ENCODE measurements around the gene TRABD2B.

TRABD2B gene

DNA sequence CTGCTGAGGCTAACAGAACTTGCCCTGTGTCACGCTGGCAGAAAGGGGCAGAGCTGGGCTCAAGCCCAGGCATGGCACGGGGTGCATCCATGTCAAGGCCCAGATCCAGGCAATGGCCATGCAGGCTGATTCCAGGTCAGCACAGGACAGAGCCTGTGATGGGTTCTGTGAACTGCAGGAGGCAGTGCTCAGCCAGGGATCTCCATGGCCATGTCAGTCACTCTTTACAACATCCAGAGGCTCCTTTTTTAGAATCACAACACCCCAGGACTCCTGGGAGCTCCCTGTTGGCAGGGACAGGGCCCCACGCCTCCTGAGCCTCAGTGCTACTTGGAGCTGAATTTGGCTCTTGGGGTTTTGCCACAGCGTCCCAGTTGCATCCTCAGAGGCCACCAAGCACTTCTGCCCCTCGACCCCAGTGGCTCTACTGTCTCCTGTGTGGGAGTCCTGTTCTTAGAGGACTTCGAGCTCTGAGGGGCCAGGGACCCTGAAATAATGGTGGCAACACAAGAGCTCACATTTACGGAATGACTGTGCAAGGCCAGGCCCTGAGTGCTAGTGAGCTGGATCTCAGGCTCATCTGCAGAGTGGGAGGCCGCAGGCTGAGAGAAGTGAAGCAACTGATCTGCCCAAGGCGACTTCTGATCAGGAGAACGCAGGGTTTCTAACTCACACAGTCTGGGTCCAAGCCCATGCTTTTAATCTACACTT, 211.5 kb downstream of the TRABD2B start:
- no peak for TF ChIP-seq CTCF (IDR thresholded peaks at IDR 0.05; ENCODE audit: insufficient read depth, low read length, poor library complexity, severe bottlenecking)
- H3K27me3 ChIP-seq (replicated peaks; ENCODE audit: control insufficient read depth, insufficient read depth, low read length): peaks cover 2% of the 10 kb centered on the region
- H3K36me3 ChIP-seq (ENCODE audit: control insufficient read depth, insufficient read depth, low read length): no peaks in the 10 kb centered on the region
- H3K4me3 ChIP-seq (replicated peaks; ENCODE audit: low read depth, low read length): no peak overlapping the region
- no peak for DNase-seq (ENCODE audit: extremely low read depth, insufficient read length)

GRCh38 chr1:47785118-47785517, 212.1 kb downstream of the TRABD2B start:
- Histone ChIP-seq H3K27me3 (replicated peaks; ENCODE audit: control insufficient read depth, insufficient read depth, low read length) (peaks cover 2% of the 10 kb centered on the region), H3K4me3 (replicated peaks; ENCODE audit: low read depth, low read length) (no peak overlapping the region), H3K36me3 (ENCODE audit: control insufficient read depth, insufficient read depth, low read length) (no peaks in the 10 kb centered on the region)
- no peak for TF ChIP-seq CTCF (IDR thresholded peaks at IDR 0.05; ENCODE audit: insufficient read depth, low read length, poor library complexity, severe bottlenecking)
- DNase-seq (ENCODE audit: extremely low read depth, insufficient read length): no peak

DNA sequence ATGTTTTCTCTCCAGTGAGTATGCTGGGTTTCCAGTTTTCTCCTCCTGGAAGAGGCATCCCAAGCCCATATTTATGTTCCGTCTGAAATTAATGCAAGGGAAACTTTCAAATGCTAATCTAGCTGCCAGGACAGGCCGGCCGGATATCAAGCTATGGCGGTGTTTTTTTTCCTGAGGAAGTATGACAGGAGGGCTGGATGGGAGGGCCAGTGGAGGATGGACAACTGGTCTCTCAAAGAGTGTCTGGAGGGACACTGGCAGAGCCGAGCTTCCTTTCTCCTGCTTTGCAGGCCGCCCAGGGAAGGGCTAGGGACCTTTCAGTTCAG, 212.7 kb downstream of the TRABD2B start:
- no peak for DNase-seq (ENCODE audit: extremely low read depth, insufficient read length)
- no peaks in the 10 kb centered on the region for H3K36me3 ChIP-seq (ENCODE audit: control insufficient read depth, insufficient read depth, low read length)
- peaks cover 2% of the 10 kb centered on the region for H3K27me3 ChIP-seq (replicated peaks; ENCODE audit: control insufficient read depth, insufficient read depth, low read length)
- H3K4me3 ChIP-seq (replicated peaks; ENCODE audit: low read depth, low read length): no peak overlapping the region
- TF ChIP-seq CTCF (IDR thresholded peaks at IDR 0.05; ENCODE audit: insufficient read depth, low read length, poor library complexity, severe bottlenecking): no peak

- DNase-seq (ENCODE audit: extremely low read depth, insufficient read length): no peak
- Histone ChIP-seq H3K36me3 (ENCODE audit: control insufficient read depth, insufficient read depth, low read length) (no peaks in the 10 kb centered on the region), H3K4me3 (replicated peaks; ENCODE audit: low read depth, low read length) (no peak overlapping the region), H3K27me3 (replicated peaks; ENCODE audit: control insufficient read depth, insufficient read depth, low read length) (peaks cover 2% of the 10 kb centered on the region)
- no peak for TF ChIP-seq CTCF (IDR thresholded peaks at IDR 0.05; ENCODE audit: insufficient read depth, low read length, poor library complexity, severe bottlenecking)
Measured at GRCh38 chr1:47783638-47784496, 213.3 kb downstream of the TRABD2B start.

- no peak overlapping the region for H3K4me3 ChIP-seq (replicated peaks; ENCODE audit: low read depth, low read length)
- H3K27me3 ChIP-seq (replicated peaks; ENCODE audit: control insufficient read depth, insufficient read depth, low read length): peaks cover 2% of the 10 kb centered on the region
- no peak for DNase-seq (ENCODE audit: extremely low read depth, insufficient read length)
- TF ChIP-seq CTCF (IDR thresholded peaks at IDR 0.05; ENCODE audit: insufficient read depth, low read length, poor library complexity, severe bottlenecking): no peak
- no peaks in the 10 kb centered on the region for H3K36me3 ChIP-seq (ENCODE audit: control insufficient read depth, insufficient read depth, low read length)
Measured at GRCh38 chr1:47782414-47783166, 214.6 kb downstream of the TRABD2B start.
